Keratinocyte (primary cell): ENCODE data around the gene DNAH17.

Experiments used
- EZH2 ChIP-seq: IDR thresholded peaks from one replicate; pipeline ENCODE4 v1.6.1; 2012; ENCODE audit warnings: inconsistent platforms, mild to moderate bottlenecking, low read length, moderate library complexity
- TF ChIP-seq, protein P1 (sequence below), 3 experiments: IDR thresholded peaks in 1 of 3; conservative IDR thresholded peaks in 1 of 3; optimal IDR thresholded peaks in 1 of 3; 2 replicates in 2 of 3; 3 replicates in 1 of 3; pipeline versions ENCODE3 to v1.5.1; 2011; ENCODE audit warnings: low read length in 3 of 3, mild to moderate bottlenecking in 3 of 3, moderate library complexity in 2 of 3, control low read depth in 1 of 3, inconsistent platforms in 1 of 3; ENCODE audit not compliant: insufficient read depth in 2 of 3; ENCODE audit errors: extremely low read depth in 1 of 3

DNA sequence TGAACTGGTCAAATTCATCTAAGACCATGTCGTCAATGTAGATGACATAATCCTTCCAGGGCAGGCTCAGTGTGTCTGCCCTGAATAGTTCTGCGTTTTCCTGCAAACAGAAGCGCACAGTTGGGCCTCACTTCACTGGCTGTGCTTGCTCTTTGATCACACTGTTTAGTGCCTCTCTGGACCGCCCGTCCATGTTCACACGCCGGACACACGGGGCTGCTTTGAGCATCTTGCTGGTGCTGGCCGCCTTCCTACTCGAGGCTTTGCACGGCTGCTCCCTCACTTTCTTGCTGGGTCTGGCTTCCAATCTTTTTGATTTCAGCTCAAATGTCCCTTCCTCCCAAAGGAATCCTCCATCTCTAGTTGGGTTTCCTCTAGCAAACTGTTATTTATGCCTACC is 37.4 kb downstream of the DNAH17 start:
- TF ChIP-seq, protein P1, sequence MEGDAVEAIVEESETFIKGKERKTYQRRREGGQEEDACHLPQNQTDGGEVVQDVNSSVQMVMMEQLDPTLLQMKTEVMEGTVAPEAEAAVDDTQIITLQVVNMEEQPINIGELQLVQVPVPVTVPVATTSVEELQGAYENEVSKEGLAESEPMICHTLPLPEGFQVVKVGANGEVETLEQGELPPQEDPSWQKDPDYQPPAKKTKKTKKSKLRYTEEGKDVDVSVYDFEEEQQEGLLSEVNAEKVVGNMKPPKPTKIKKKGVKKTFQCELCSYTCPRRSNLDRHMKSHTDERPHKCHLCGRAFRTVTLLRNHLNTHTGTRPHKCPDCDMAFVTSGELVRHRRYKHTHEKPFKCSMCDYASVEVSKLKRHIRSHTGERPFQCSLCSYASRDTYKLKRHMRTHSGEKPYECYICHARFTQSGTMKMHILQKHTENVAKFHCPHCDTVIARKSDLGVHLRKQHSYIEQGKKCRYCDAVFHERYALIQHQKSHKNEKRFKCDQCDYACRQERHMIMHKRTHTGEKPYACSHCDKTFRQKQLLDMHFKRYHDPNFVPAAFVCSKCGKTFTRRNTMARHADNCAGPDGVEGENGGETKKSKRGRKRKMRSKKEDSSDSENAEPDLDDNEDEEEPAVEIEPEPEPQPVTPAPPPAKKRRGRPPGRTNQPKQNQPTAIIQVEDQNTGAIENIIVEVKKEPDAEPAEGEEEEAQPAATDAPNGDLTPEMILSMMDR (optimal IDR thresholded peaks at IDR 0.05 in 1 of 3, IDR thresholded peaks at IDR 0.05 in 1 of 3, conservative IDR thresholded peaks at IDR 0.05 in 1 of 3; ENCODE audit: extremely low read depth in 1 of 3, insufficient read depth in 2 of 3, low read length in 3 of 3), result no peak
- no peak for TF ChIP-seq EZH2
